ENCODE measurements around the gene AIM2.

Gene AIM2

DNA sequence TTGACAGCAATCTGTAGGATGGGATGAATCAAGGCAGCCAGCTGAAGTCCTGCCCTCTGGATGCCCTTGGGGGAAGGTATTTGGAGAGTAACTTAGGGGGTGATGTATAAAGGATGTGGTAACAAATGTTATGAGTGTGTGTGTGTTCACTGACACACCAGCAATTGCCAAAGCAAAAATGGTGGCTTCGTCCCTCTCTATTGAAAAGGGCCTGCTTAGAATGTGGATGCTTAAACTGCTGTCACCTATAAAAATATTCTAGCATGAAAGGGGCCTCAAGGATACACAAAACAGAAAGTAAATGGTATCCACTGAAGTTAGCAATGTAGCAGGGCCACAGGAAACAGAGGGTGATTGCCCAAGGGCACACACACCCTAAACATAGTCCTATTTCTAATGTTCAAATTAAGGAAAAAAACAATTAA lies 15.1 kb upstream of the AIM2 start:
- no peak overlapping the region for H3K27ac ChIP-seq (ENCODE audit: low read length)
- no peak overlapping the region for H3K4me3 ChIP-seq (ENCODE audit: low read depth in 1 of 2, low read length in 2 of 2)
- H3K27me3 ChIP-seq (ENCODE audit: low read depth, low read length) = no peaks in the 10 kb centered on the region
- H3K4me1 ChIP-seq (ENCODE audit: control insufficient read depth in 1 of 2, insufficient read depth in 2 of 2, low read length in 2 of 2) = no peaks in the 10 kb centered on the region
- no peaks in the 10 kb centered on the region for H3K9me3 ChIP-seq (ENCODE audit: control insufficient read depth in 1 of 2, low read length in 2 of 2)
- no peaks in the 10 kb centered on the region for H3K36me3 ChIP-seq (ENCODE audit: control insufficient read depth in 1 of 2, insufficient read depth in 2 of 2, low read length in 2 of 2)

DNA sequence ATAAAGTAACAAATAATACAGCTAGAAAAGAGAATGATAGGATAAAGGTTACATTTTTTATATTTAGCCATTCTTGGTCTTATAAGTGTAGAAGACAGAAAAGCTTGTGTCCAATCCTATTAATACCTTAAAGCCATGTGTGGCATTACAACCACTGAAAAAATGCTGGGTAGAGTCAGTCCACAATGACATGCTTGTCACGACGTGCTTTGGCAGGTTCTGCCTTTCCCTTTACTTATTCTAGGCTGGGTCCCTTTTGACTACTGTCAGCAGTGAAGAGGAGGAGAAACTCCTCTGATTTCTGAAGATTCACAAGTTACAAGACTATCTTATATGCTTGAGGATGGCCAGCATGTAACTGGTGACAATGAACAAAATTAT lies 14.6 kb upstream of the AIM2 start:
- H3K27me3 ChIP-seq (ENCODE audit: low read depth, low read length) = no peaks in the 10 kb centered on the region
- H3K9me3 ChIP-seq (ENCODE audit: control insufficient read depth in 1 of 2, low read length in 2 of 2) = no peaks in the 10 kb centered on the region
- no peaks in the 10 kb centered on the region for H3K4me1 ChIP-seq (ENCODE audit: control insufficient read depth in 1 of 2, insufficient read depth in 2 of 2, low read length in 2 of 2)
- H3K4me3 ChIP-seq (ENCODE audit: low read depth in 1 of 2, low read length in 2 of 2) = no peak overlapping the region
- H3K27ac ChIP-seq (ENCODE audit: low read length) = no peak overlapping the region
- H3K36me3 ChIP-seq (ENCODE audit: control insufficient read depth in 1 of 2, insufficient read depth in 2 of 2, low read length in 2 of 2) = no peaks in the 10 kb centered on the region

DNA sequence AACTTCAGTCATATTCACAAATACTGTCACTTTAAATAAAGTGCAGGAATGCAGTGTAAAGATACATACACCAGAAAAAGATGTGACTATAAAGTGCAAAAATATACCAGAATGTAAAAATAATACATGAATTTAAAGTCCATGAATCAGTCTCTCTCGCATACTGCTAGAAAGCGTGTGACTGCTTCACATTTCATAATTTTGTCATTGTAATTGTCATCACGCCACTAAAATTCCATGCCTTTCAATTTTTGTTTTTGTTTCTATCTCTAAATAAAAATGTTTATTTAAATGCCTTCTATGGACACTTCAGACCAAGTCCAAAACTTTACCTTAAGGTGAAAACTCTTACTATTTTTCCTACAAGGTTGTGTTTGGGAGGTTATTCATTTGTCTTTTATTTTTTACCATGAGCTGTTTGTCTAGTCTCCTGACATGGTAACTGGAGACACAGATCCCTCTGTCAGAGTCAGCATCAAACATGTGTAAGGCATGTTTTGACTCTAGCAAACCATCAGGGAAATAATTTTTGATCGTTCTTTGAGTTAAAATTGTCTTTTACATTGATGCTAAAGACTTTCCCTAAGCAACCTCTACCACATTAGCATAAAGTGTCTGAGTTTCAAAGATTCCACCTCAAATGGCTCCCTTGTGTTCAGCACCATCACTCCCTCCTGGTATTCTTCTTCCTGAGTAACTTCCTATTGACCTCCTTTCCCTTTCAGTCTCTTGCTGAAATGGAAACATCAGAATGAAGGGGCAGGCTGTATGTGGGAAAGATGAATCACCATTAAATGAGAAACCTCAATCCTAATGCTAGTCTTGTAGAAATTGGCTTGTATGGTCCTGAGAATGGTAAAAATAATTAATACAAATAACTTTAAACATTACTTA lies 14.0 kb upstream of the AIM2 start:
- no peaks in the 10 kb centered on the region for H3K4me1 ChIP-seq (ENCODE audit: control insufficient read depth in 1 of 2, insufficient read depth in 2 of 2, low read length in 2 of 2)

DNA sequence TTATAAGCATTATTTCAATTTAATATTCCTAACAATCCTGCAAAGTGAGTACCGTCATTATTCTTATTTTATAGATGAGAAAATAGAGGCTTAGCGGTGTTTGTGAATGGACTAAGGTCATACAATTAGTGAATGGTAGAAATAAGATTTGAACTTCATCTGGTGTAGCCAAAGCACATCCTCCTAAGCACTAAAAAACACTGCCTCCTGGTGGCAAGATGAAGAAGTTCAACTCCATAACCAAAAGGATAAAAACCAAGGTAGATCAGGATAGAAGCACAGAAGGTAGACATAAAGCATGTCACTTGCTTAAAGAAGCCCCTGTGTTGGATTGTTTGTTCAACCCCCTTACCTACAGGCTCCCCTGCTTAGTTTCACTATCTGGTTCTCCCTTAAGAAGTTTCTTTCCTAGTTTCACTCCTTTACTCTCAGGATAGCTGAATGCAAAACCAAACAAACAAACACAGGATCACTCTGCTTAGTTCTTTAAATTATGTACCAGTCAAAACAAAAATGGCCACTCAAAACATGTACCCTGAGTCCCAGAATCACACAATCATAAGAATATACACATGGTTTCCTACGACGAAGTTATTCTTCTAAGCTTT lies 12.7 kb upstream of the AIM2 start:
- Histone ChIP-seq H3K4me3 (ENCODE audit: low read depth in 1 of 2, low read length in 2 of 2) (no peak overlapping the region), H3K36me3 (ENCODE audit: control insufficient read depth in 1 of 2, insufficient read depth in 2 of 2, low read length in 2 of 2) (no peaks in the 10 kb centered on the region), H3K9me3 (ENCODE audit: control insufficient read depth in 1 of 2, low read length in 2 of 2) (no peaks in the 10 kb centered on the region), H3K27ac (ENCODE audit: low read length) (no peak overlapping the region), H3K27me3 (ENCODE audit: low read depth, low read length) (no peaks in the 10 kb centered on the region), H3K4me1 (ENCODE audit: control insufficient read depth in 1 of 2, insufficient read depth in 2 of 2, low read length in 2 of 2) (no peaks in the 10 kb centered on the region)

More for the DNA sequence above, 14.0 kb upstream of the AIM2 start:
- Histone ChIP-seq H3K27me3 (ENCODE audit: low read depth, low read length) (no peaks in the 10 kb centered on the region), H3K27ac (ENCODE audit: low read length) (no peak overlapping the region), H3K36me3 (ENCODE audit: control insufficient read depth in 1 of 2, insufficient read depth in 2 of 2, low read length in 2 of 2) (no peaks in the 10 kb centered on the region), H3K4me3 (ENCODE audit: low read depth in 1 of 2, low read length in 2 of 2) (no peak overlapping the region), H3K9me3 (ENCODE audit: control insufficient read depth in 1 of 2, low read length in 2 of 2) (no peaks in the 10 kb centered on the region)

DNA sequence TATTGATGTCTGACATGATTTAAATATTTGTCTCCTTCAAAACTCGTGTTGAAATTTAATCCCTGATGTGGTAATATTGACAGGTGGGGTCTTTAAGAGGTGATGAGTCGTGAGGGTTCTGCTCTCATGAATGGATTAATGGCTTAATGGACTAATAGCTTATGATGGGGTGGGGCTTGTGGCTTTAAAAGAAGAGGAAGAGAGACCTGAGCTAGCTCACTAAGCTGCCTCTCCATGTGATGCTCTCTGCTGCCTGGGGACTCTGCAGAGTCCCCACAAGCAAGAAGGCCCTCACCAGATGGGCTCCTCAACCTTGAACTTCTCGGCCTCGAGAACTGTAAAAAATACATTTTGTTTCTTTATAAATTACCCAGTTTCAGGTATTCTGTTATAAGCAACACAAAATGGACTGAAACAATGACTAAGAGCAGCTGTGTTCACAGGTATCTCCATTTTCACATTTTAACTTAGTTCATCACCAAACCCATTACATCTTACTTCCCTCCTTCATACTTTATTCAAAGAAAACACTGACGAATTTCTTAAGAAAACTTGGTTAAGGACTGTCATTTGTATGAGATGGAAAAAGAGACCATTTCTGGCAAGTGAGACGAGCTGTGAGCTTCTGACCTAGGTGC lies 12.1 kb upstream of the AIM2 start:
- H3K27ac ChIP-seq (ENCODE audit: low read length) = no peak overlapping the region
- no peaks in the 10 kb centered on the region for H3K9me3 ChIP-seq (ENCODE audit: control insufficient read depth in 1 of 2, low read length in 2 of 2)
- H3K27me3 ChIP-seq (ENCODE audit: low read depth, low read length) = no peaks in the 10 kb centered on the region
- H3K4me3 ChIP-seq (ENCODE audit: low read depth in 1 of 2, low read length in 2 of 2) = no peak overlapping the region
- no peaks in the 10 kb centered on the region for H3K4me1 ChIP-seq (ENCODE audit: control insufficient read depth in 1 of 2, insufficient read depth in 2 of 2, low read length in 2 of 2)
- no peaks in the 10 kb centered on the region for H3K36me3 ChIP-seq (ENCODE audit: control insufficient read depth in 1 of 2, insufficient read depth in 2 of 2, low read length in 2 of 2)

DNA sequence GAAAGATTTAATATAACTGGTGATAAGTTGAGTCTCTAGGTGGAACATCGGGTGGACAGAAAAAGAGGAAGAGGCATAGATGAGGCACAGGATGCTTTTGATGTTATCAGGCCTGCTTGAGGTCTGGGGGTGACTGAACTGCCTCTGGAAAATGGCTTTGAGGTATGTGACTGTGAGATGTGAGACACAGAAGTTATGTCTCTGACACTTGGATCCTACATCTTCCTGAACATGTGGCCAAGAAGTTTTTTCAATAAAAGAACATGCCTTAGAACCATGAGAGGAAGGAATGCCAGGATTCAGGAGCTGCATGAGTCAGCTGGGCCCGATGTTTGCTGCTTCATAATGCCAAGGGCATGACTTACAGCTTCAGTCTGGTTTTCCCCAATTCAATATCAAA lies 11.5 kb upstream of the AIM2 start:
- H3K9me3 ChIP-seq (ENCODE audit: control insufficient read depth in 1 of 2, low read length in 2 of 2) = no peaks in the 10 kb centered on the region
- no peak overlapping the region for H3K27ac ChIP-seq (ENCODE audit: low read length)
- no peaks in the 10 kb centered on the region for H3K27me3 ChIP-seq (ENCODE audit: low read depth, low read length)
- no peak overlapping the region for H3K4me3 ChIP-seq (ENCODE audit: low read depth in 1 of 2, low read length in 2 of 2)
- no peaks in the 10 kb centered on the region for H3K36me3 ChIP-seq (ENCODE audit: control insufficient read depth in 1 of 2, insufficient read depth in 2 of 2, low read length in 2 of 2)
- no peaks in the 10 kb centered on the region for H3K4me1 ChIP-seq (ENCODE audit: control insufficient read depth in 1 of 2, insufficient read depth in 2 of 2, low read length in 2 of 2)

DNA sequence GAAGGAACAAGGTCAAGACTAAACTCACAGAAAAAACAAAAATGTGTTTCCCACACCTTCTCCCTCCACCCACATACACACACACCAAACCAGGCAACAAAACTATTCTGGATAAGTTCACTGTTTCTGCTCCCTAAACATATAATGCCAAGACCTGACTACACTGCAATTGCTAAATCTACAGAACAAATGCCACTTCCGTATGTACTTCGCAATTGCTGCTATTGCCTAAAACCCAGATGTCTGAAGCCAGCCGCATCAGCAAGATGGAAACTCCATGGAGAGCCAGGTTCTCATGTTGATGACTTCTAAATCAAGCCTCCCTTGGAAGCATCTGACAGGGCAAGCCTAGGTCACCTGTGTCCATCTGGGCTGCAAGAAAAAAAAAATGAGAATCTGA lies 8.3 kb upstream of the AIM2 start:
- H3K4me3 ChIP-seq (ENCODE audit: low read depth in 1 of 2, low read length in 2 of 2) = no peak overlapping the region
- H3K4me1 ChIP-seq (ENCODE audit: control insufficient read depth in 1 of 2, insufficient read depth in 2 of 2, low read length in 2 of 2) = peaks cover 0 to 3% of the 10 kb centered on the region in 2 donors
- no peak overlapping the region for H3K27ac ChIP-seq (ENCODE audit: low read length)
- H3K9me3 ChIP-seq (ENCODE audit: control insufficient read depth in 1 of 2, low read length in 2 of 2) = no peaks in the 10 kb centered on the region
- no peaks in the 10 kb centered on the region for H3K36me3 ChIP-seq (ENCODE audit: control insufficient read depth in 1 of 2, insufficient read depth in 2 of 2, low read length in 2 of 2)
- no peaks in the 10 kb centered on the region for H3K27me3 ChIP-seq (ENCODE audit: low read depth, low read length)

DNA sequence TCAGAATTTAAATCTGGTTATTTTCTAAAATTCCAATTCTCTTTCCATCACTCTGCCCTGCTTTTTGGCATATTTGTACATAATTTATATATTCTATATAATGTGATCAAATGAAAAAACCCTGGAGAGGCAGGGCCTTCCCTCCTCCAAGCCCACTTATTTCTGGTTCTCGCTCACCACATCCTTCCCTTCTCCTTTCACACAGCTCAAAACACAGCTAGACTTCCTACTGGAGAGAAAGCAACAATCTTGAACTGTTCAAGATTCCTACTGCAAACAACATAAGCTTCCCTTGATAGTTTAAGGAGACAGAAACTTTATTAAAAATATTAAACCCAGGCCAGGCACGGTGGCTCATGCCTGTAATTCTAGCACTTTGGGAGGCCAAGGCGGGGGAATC lies 7.6 kb upstream of the AIM2 start:
- Histone ChIP-seq H3K27ac (ENCODE audit: low read length) (no peak overlapping the region), H3K27me3 (ENCODE audit: low read depth, low read length) (no peaks in the 10 kb centered on the region), H3K4me3 (ENCODE audit: low read depth in 1 of 2, low read length in 2 of 2) (no peak overlapping the region), H3K36me3 (ENCODE audit: control insufficient read depth in 1 of 2, insufficient read depth in 2 of 2, low read length in 2 of 2) (no peaks in the 10 kb centered on the region), H3K9me3 (ENCODE audit: control insufficient read depth in 1 of 2, low read length in 2 of 2) (no peaks in the 10 kb centered on the region), H3K4me1 (ENCODE audit: control insufficient read depth in 1 of 2, insufficient read depth in 2 of 2, low read length in 2 of 2) (peaks cover 0 to 3% of the 10 kb centered on the region in 2 donors)

DNA sequence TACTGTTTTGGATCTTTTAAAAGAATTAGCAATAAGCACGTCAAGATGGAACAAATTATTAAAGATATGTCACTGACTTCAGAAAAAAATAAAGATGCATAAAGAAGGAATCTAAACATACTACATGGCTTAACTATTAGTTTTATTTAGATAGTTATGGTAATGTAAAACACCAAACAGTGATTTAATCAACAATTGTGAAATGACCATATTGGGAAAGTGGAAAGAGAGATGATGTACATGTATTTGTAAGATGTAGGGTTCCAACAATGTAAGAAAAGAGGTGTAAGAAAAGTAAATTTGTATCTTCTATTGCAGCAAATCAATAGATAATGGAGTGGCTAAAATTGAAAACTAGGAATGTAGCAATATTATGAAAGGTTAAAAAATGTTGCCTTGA lies 6.4 kb upstream of the AIM2 start:
- no peak overlapping the region for H3K4me3 ChIP-seq (ENCODE audit: low read depth in 1 of 2, low read length in 2 of 2)
- no peaks in the 10 kb centered on the region for H3K27me3 ChIP-seq (ENCODE audit: low read depth, low read length)
- H3K27ac ChIP-seq (ENCODE audit: low read length) = no peak overlapping the region
- H3K4me1 ChIP-seq (ENCODE audit: control insufficient read depth in 1 of 2, insufficient read depth in 2 of 2, low read length in 2 of 2) = peaks cover 0 to 3% of the 10 kb centered on the region in 2 donors
- H3K9me3 ChIP-seq (ENCODE audit: control insufficient read depth in 1 of 2, low read length in 2 of 2) = no peaks in the 10 kb centered on the region
- no peaks in the 10 kb centered on the region for H3K36me3 ChIP-seq (ENCODE audit: control insufficient read depth in 1 of 2, insufficient read depth in 2 of 2, low read length in 2 of 2)

DNA sequence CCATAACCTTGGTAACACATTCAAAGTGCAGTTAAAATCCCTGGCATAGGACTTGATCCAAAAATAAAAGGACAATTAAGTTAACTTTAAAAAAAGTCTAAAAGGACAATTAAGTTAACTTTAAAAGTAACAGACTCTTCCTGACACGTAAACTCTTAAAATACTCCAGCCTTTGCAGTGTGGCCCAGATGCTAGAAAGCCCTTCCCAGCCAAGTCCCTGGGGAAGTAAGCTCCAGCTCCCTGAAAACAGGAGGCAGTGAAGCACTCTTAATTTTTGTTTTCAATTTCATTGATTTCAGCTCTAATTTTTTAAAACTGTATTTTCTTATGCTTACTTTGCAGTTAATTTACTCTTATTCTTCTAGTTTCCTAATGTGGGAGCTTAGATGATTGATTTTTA lies 5.1 kb upstream of the AIM2 start:
- Histone ChIP-seq H3K4me3 (ENCODE audit: low read depth in 1 of 2, low read length in 2 of 2) (no peak overlapping the region), H3K9me3 (ENCODE audit: control insufficient read depth in 1 of 2, low read length in 2 of 2) (no peaks in the 10 kb centered on the region), H3K27me3 (ENCODE audit: low read depth, low read length) (no peaks in the 10 kb centered on the region), H3K36me3 (ENCODE audit: control insufficient read depth in 1 of 2, insufficient read depth in 2 of 2, low read length in 2 of 2) (no peaks in the 10 kb centered on the region), H3K27ac (ENCODE audit: low read length) (no peak overlapping the region), H3K4me1 (ENCODE audit: control insufficient read depth in 1 of 2, insufficient read depth in 2 of 2, low read length in 2 of 2) (peaks cover 0 to 3% of the 10 kb centered on the region in 2 donors)

DNA sequence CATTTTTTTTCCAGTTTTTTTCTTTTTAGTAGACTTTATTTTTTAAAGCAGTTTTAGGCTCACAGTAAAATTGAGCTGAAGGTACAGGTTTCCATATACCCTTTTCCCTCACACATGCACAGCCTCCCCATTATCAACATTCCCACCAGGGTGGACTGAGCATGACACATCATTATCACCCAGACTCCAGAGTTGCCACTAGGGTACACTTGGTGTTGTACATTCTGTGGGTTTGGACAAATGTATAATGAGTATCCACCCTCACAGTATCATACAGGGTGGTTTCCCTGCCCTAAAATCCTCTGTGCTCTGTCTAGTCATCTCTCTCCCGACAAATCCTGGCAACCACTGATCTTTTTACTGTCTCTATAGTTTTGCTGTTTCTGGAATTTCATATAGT lies 3.0 kb upstream of the AIM2 start:
- Histone ChIP-seq H3K4me1 (ENCODE audit: control insufficient read depth in 1 of 2, insufficient read depth in 2 of 2, low read length in 2 of 2) (peaks cover 0 to 3% of the 10 kb centered on the region in 2 donors), H3K27ac (ENCODE audit: low read length) (no peak overlapping the region), H3K9me3 (ENCODE audit: control insufficient read depth in 1 of 2, low read length in 2 of 2) (no peaks in the 10 kb centered on the region), H3K27me3 (ENCODE audit: low read depth, low read length) (no peaks in the 10 kb centered on the region), H3K4me3 (ENCODE audit: low read depth in 1 of 2, low read length in 2 of 2) (no peak overlapping the region), H3K36me3 (ENCODE audit: control insufficient read depth in 1 of 2, insufficient read depth in 2 of 2, low read length in 2 of 2) (no peaks in the 10 kb centered on the region)
